GM18520 (cell line): ENCODE results near the gene GHDC.

Experiments used
- ATAC-seq: cut with Tn5 transposase; IDR thresholded peaks from one replicate; pipeline ENCODE4 v1.9.1; 2021; ENCODE audit not compliant: unreplicated experiment

GHDC gene

GRCh38 chr17:42184713-42185620 is 9.3 kb downstream of the GHDC start, which contains the start of gene HCRT:
Gene HCRT, minus strand, starts transcription at chr17:42185452. Its CDS starts 87 bp downstream, at chr17:42185365.
- no peak for ATAC-seq

- peak; percentile 60 for ATAC-seq
Observed at GRCh38 chr17:42183741-42184711, 10.3 kb downstream of the GHDC start.

- no peak for ATAC-seq
Observed at GRCh38 chr17:42182927-42183734, 11.2 kb downstream of the GHDC start.

- no peak for ATAC-seq
Observed at GRCh38 chr17:42181851-42182207, 12.5 kb downstream of the GHDC start.

- peak; percentile 46 for ATAC-seq
Observed at GRCh38 chr17:42180922-42181850, 13.1 kb downstream of the GHDC start, which contains the start of gene KCNH4. Gene KCNH4, minus strand, starts transcription at chr17:42181142. Its CDS starts 197 bp downstream, at chr17:42180945.

- no peak for ATAC-seq
Observed at GRCh38 chr17:42180411-42180921, 13.8 kb downstream of the GHDC start.

GRCh38 chr17:42179911-42180410 is 14.3 kb downstream of the GHDC start:
- ATAC-seq = no peak

GRCh38 chr17:42179335-42179734 is 15.0 kb downstream of the GHDC start:
- ATAC-seq = no peak

- no peak for ATAC-seq
Observed at GRCh38 chr17:42178817-42179216, 15.5 kb downstream of the GHDC start.

GRCh38 chr17:42177684-42178083 is 16.6 kb downstream of the GHDC start:
- no peak for ATAC-seq

GRCh38 chr17:42174126-42174783 is 20.0 kb downstream of the GHDC start:
- ATAC-seq = no peak

GRCh38 chr17:42171831-42172230 is 22.5 kb downstream of the GHDC start:
- no peak for ATAC-seq

- no peak for ATAC-seq
Observed at GRCh38 chr17:42169351-42169750, 24.9 kb downstream of the GHDC start.

- ATAC-seq = no peak
Observed at GRCh38 chr17:42167807-42168206, 26.5 kb downstream of the GHDC start.

GRCh38 chr17:42166196-42166763 is 28.0 kb downstream of the GHDC start:
- no peak for ATAC-seq

GRCh38 chr17:42165751-42166150 is 28.5 kb downstream of the GHDC start:
- no peak for ATAC-seq

GRCh38 chr17:42163696-42164407 is 30.4 kb downstream of the GHDC start:
- ATAC-seq = no peak

GRCh38 chr17:42163113-42163512 is 31.2 kb downstream of the GHDC start:
- ATAC-seq = no peak
